Activated CD4-positive, alpha-beta T cell treated with anti-CD3 and anti-CD28 coated beads, Interleukin-2, amount 10 ng/mL, durations not matched to agents 24 days and 14 days (primary cell): ENCODE data around the gene NOP10. TPM values are rescaled to one million over a fixed set of nuclear protein-coding genes. Genes with fewer than 3 reads are reported as not detected.

Experiments used
- DNase-seq: peaks from one replicate; pipeline ENCODE4 v3.0.0; 2022
- H3K27ac Mint-ChIP-seq: one replicate; pipeline ENCODE4 v1.8.0; 2022; ENCODE audit warnings: mild to moderate bottlenecking, mixed read lengths
- H3K27me3 Mint-ChIP-seq: one replicate; pipeline ENCODE4 v1.8.0; 2022; ENCODE audit warnings: mixed read lengths
- H3K36me3 Mint-ChIP-seq: one replicate; pipeline ENCODE4 v1.8.0; 2022; ENCODE audit warnings: low read depth, mild to moderate bottlenecking, mixed read lengths
- H3K4me1 Mint-ChIP-seq: one replicate; pipeline ENCODE4 v1.8.0; 2021; ENCODE audit warnings: mixed read lengths
- H3K4me3 Mint-ChIP-seq: one replicate; pipeline ENCODE4 v1.8.0; 2022; ENCODE audit warnings: mild to moderate bottlenecking, moderate library complexity, mixed read lengths
- H3K9me3 Mint-ChIP-seq: one replicate; pipeline ENCODE4 v1.8.0; 2021; ENCODE audit warnings: mixed read lengths
- intact Hi-C: fragments of 100-400 bp; cut with micrococcal nuclease; formaldehyde crosslinking; loops from one replicate; pipeline ENCODE4 v1.15.1; 2023
- total RNA-seq: library from RNA; stranded (reverse); gene quantifications from 2 replicates; pipeline ENCODE4 v1.2.3, GENCODE V29; 2022

The NOP10 gene
- total RNA-seq, 1 donor from 2014 or later = 238 TPM

DNA sequence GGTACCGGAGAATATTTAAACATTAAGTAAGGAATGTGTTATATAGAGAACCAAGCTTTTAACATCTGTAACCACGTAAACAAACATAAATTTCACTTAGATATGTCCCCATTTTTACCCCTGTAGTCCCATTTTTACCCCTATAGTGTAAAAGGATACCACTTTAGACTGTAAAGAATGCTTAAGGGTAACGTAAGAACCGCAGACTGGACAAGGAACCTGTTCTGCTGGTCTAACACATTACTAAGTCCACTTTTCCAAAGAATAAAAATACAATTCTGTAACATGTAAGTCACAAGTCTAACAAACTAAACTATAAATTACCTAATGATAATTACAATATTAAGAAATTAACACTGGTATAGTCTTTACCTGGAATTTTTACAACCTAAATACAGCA lies 8.3 kb downstream of the NOP10 start:
- Mint-ChIP-seq H3K9me3 (no peaks in the 10 kb centered on the region), H3K4me1 (peaks cover 50% of the 10 kb centered on the region), H3K36me3 (peaks cover 17% of the 10 kb centered on the region), H3K27me3 (no peaks in the 10 kb centered on the region), H3K27ac (peak overlapping the region; percentile 94), H3K4me3 (peak overlapping the region; percentile 97)
- intact Hi-C loops = loop anchor here (1.0 to 10.0 kb wide), 5 partner anchors 8 to 297 kb away; partner anchors contain the start of genes AVEN, GOLGA8A and PGBD4
- no peak for DNase-seq

GRCh38 chr15:34332553-34333120 lies 10.3 kb downstream of the NOP10 start:
- peak overlapping the region; percentile 59 for H3K4me3 Mint-ChIP-seq
- no peak for DNase-seq
- H3K4me1 Mint-ChIP-seq = peaks cover 64% of the 10 kb centered on the region
- no peaks in the 10 kb centered on the region for H3K9me3 Mint-ChIP-seq
- intact Hi-C loops = loop anchor here (5.0 to 10.0 kb wide), 2 partner anchors 102 to 295 kb away; partner anchors contain the start of genes AVEN and GOLGA8A
- H3K27me3 Mint-ChIP-seq = no peaks in the 10 kb centered on the region
- peaks cover 13% of the 10 kb centered on the region for H3K36me3 Mint-ChIP-seq
- H3K27ac Mint-ChIP-seq = peak overlapping the region; percentile 85

- H3K4me1 Mint-ChIP-seq = peaks cover 60% of the 10 kb centered on the region
- peaks cover 11% of the 10 kb centered on the region for H3K36me3 Mint-ChIP-seq
- H3K9me3 Mint-ChIP-seq = no peaks in the 10 kb centered on the region
- peak overlapping the region; percentile 59 for H3K4me3 Mint-ChIP-seq
- intact Hi-C loops = loop anchor here (5.0 to 10.0 kb wide), 2 partner anchors 103 to 295 kb away; partner anchors contain the start of genes AVEN and GOLGA8A
- DNase-seq = peak; percentile 67
- peak overlapping the region; percentile 85 for H3K27ac Mint-ChIP-seq
- H3K27me3 Mint-ChIP-seq = no peaks in the 10 kb centered on the region
Observed at GRCh38 chr15:34331809-34332208, 11.1 kb downstream of the NOP10 start.

GRCh38 chr15:34330279-34330678 lies 12.7 kb downstream of the NOP10 start:
- no peak overlapping the region for H3K27ac Mint-ChIP-seq
- no peaks in the 10 kb centered on the region for H3K27me3 Mint-ChIP-seq

DNA sequence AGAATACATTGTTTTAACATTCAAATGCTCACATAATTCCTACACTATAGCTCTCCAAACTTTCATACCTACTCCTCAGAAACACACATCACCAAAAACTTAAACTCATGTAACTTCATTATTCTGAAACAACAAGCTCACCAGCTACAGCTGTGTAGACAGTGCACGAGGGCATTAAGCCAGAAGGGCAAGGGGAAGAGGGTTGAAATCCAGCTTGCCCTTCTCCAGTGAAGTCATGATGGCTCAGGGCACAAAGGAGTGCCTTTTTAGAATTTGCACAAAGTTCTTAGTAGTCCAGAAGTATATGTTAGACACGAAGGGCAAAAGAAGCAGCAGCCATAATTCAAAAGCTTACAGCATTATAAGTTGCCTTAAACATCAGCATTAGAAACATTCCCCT lies 13.9 kb downstream of the NOP10 start:
- peak; percentile 55 for DNase-seq
- H3K4me3 Mint-ChIP-seq = peak overlapping the region; percentile 66
- H3K4me1 Mint-ChIP-seq = peaks cover 55% of the 10 kb centered on the region
- intact Hi-C loops = no loop called here
- H3K36me3 Mint-ChIP-seq = peaks cover 16% of the 10 kb centered on the region
- peak overlapping the region; percentile 84 for H3K27ac Mint-ChIP-seq
- H3K27me3 Mint-ChIP-seq = no peaks in the 10 kb centered on the region
- no peaks in the 10 kb centered on the region for H3K9me3 Mint-ChIP-seq

More at GRCh38 chr15:34330279-34330678, 12.7 kb downstream of the NOP10 start:
- Mint-ChIP-seq H3K36me3 (peaks cover 14% of the 10 kb centered on the region), H3K4me3 (peak overlapping the region; percentile 14), H3K4me1 (peaks cover 58% of the 10 kb centered on the region), H3K9me3 (no peaks in the 10 kb centered on the region)
- intact Hi-C loops = loop anchor here (5.0 to 10.0 kb wide), 2 partner anchors 105 to 293 kb away; partner anchors contain the start of genes AVEN and GOLGA8A
- DNase-seq = peak; percentile 56

DNA sequence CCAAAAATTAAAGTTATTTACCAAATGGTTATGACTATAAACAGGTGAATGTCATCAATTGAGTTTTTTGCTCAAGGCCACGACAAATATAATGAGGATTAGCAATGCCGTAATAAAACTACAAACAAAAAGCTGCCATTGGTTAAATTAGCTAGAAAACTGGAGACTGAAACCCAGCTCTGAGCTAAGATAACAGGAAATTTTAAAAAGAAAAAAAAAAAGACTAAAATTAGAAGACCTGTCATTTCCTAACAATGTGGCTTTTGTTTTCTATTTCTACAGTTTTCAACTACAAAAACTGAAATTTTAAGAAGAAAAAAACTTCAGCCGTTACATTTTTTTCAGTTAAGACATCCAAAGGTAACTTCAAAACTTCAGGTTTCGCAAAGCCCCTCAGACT lies 15.0 kb downstream of the NOP10 start:
- Mint-ChIP-seq H3K36me3 (peaks cover 16% of the 10 kb centered on the region), H3K27ac (peak overlapping the region; percentile 80), H3K27me3 (no peaks in the 10 kb centered on the region), H3K4me3 (peak overlapping the region; percentile 68), H3K9me3 (no peaks in the 10 kb centered on the region), H3K4me1 (peaks cover 48% of the 10 kb centered on the region)
- intact Hi-C loops = no loop called here
- DNase-seq = peak; percentile 51

GRCh38 chr15:34325368-34325767 lies 17.6 kb downstream of the NOP10 start:
- no peak overlapping the region for H3K27ac Mint-ChIP-seq
- intact Hi-C loops = no loop called here
- no peaks in the 10 kb centered on the region for H3K9me3 Mint-ChIP-seq
- H3K27me3 Mint-ChIP-seq = no peaks in the 10 kb centered on the region
- peaks cover 9% of the 10 kb centered on the region for H3K36me3 Mint-ChIP-seq
- no peak for DNase-seq
- peaks cover 37% of the 10 kb centered on the region for H3K4me1 Mint-ChIP-seq
- no peak overlapping the region for H3K4me3 Mint-ChIP-seq

DNA sequence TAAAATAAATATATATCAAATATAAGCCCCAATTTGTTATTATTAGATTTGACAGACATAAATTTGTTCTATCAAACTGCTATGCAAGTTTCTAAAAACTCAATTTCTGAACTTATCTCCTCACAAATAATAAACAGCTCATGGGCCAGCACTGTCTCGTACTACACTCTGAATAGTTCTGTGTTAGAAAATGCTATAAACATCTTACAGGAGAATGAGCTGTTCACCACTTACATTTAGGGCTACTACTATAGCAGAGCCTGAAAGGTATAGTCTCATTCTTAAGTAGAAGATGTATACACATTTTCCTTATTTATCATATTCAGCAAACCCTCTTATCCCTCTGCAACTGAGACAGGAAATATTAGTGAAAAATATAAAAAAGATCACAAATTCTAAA lies 18.0 kb downstream of the NOP10 start:
- H3K4me3 Mint-ChIP-seq = no peak overlapping the region
- intact Hi-C loops = no loop called here
- peaks cover 33% of the 10 kb centered on the region for H3K4me1 Mint-ChIP-seq

GRCh38 chr15:34323217-34323616 lies 19.7 kb downstream of the NOP10 start:
- H3K9me3 Mint-ChIP-seq = no peaks in the 10 kb centered on the region
- DNase-seq = no peak
- H3K36me3 Mint-ChIP-seq = peaks cover 5% of the 10 kb centered on the region
- H3K27me3 Mint-ChIP-seq = no peaks in the 10 kb centered on the region
- intact Hi-C loops = no loop called here
- no peak overlapping the region for H3K4me3 Mint-ChIP-seq
- peaks cover 27% of the 10 kb centered on the region for H3K4me1 Mint-ChIP-seq
- H3K27ac Mint-ChIP-seq = no peak overlapping the region

More for the DNA sequence above, 18.0 kb downstream of the NOP10 start:
- no peak for DNase-seq
- H3K27me3 Mint-ChIP-seq = no peaks in the 10 kb centered on the region
- no peak overlapping the region for H3K27ac Mint-ChIP-seq
- no peaks in the 10 kb centered on the region for H3K9me3 Mint-ChIP-seq
- peaks cover 6% of the 10 kb centered on the region for H3K36me3 Mint-ChIP-seq

DNA sequence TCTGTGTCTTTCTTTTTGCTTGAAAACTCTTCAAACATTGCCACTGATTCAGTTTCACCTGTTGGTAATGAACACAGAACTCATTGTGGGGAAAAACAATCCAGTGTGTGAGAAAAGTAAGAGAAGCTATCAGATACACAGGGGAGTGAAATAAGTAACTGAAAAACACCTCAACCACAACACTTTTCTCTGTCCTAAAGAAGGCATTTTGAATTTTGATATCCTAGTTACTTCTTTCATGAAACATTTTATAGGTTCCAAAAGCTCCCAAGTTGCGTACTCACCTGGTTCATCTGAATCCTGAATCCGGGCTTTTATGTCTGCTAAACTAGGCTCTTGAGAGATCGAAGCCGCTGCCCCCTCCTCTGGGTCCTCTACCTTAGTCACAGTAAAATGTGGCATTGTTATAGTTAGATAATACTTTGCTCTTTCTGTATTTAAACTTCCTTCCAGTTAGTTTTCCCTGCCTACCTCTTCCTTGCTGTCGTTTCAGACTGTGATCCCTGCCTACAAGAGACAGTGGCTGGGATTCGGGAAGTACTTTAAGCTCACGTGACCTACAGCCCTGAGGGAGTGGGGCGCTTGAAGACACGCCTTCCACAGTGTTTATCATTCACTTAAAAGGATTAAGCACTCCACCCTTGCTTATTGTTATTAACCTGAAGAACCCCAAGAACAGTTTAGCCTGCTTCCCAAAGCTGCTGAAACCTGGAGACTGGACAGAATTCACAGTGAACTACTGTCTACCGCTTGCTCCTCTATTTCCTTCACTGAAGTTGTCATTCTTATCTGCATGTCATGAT lies 24.5 kb downstream of the NOP10 start:
- intact Hi-C loops = no loop called here
- H3K27ac Mint-ChIP-seq = peak overlapping the region; percentile 84
- peaks cover 12% of the 10 kb centered on the region for H3K36me3 Mint-ChIP-seq
- H3K27me3 Mint-ChIP-seq = no peaks in the 10 kb centered on the region
- H3K4me1 Mint-ChIP-seq = peaks cover 30% of the 10 kb centered on the region
- no peaks in the 10 kb centered on the region for H3K9me3 Mint-ChIP-seq
- DNase-seq = peak; percentile 77
- peak overlapping the region; percentile 86 for H3K4me3 Mint-ChIP-seq

GRCh38 chr15:34314491-34315490 lies 28.1 kb downstream of the NOP10 start:
- no peaks in the 10 kb centered on the region for H3K9me3 Mint-ChIP-seq
- H3K4me3 Mint-ChIP-seq = no peak overlapping the region
- no peak overlapping the region for H3K27ac Mint-ChIP-seq
- intact Hi-C loops = no loop called here
- DNase-seq = no peak
- peaks cover 25% of the 10 kb centered on the region for H3K4me1 Mint-ChIP-seq
- H3K36me3 Mint-ChIP-seq = peaks cover 19% of the 10 kb centered on the region
- no peaks in the 10 kb centered on the region for H3K27me3 Mint-ChIP-seq

- intact Hi-C loops = no loop called here
- H3K4me3 Mint-ChIP-seq = no peak overlapping the region
- H3K9me3 Mint-ChIP-seq = no peaks in the 10 kb centered on the region
- H3K27me3 Mint-ChIP-seq = no peaks in the 10 kb centered on the region
- H3K4me1 Mint-ChIP-seq = peaks cover 17% of the 10 kb centered on the region
- no peak overlapping the region for H3K27ac Mint-ChIP-seq
- peaks cover 27% of the 10 kb centered on the region for H3K36me3 Mint-ChIP-seq
- DNase-seq = no peak
Observed at GRCh38 chr15:34311563-34311962, 31.4 kb downstream of the NOP10 start.

GRCh38 chr15:34304613-34305012 lies 38.3 kb downstream of the NOP10 start:
- Mint-ChIP-seq H3K27me3 (no peaks in the 10 kb centered on the region), H3K4me3 (no peak overlapping the region), H3K27ac (no peak overlapping the region), H3K4me1 (peaks cover 14% of the 10 kb centered on the region), H3K9me3 (no peaks in the 10 kb centered on the region), H3K36me3 (peaks cover 23% of the 10 kb centered on the region)
- DNase-seq = no peak
- intact Hi-C loops = no loop called here
